BJ (cell line): ENCODE data around the gene SPC25. TPM values are rescaled to one million over a fixed set of nuclear protein-coding genes. Genes with fewer than 3 reads are reported as not detected.

Experiments used
- CTCF ChIA-PET: fragments of 350-600 bp; formaldehyde crosslinking; extraction: SDS; loops from one replicate; lab custom pipeline; 2021; ENCODE audit warnings: antibody characterized with exemption, inconsistent platforms; lab: Yijun Ruan, JAX
- POLR2A ChIA-PET: fragments of 300-600 bp; sonication (Branson Sonifier 250); formaldehyde crosslinking; extraction: SDS; loops from one replicate; lab custom pipeline; 2021; ENCODE audit warnings: antibody characterized with exemption; lab: Charles Lee
- DNase-seq: peaks from one replicate; pipeline ENCODE4 v3.0.0-alpha.2; 2011; ENCODE audit warnings: low read depth
- H3K27me3 ChIP-seq: 2 replicates; pipeline ENCODE4 v1.6.0; 2011; ENCODE audit warnings: low read length; ENCODE audit not compliant: control insufficient read depth, insufficient read depth
- H3K36me3 ChIP-seq: 2 replicates; pipeline ENCODE4 v1.5.1; 2011; ENCODE audit warnings: low read length; ENCODE audit not compliant: control insufficient read depth, insufficient read depth
- H3K4me3 ChIP-seq: 2 replicates; pipeline ENCODE4 v1.5.1; 2011; ENCODE audit warnings: low read depth, mild to moderate bottlenecking, control low read depth, low read length
- CTCF ChIP-seq: IDR thresholded peaks from 2 replicates; pipeline ENCODE4 v1.5.1; 2011; ENCODE audit warnings: low read depth, mild to moderate bottlenecking, control low read depth, inconsistent platforms, low read length, moderate library complexity; ENCODE audit not compliant: insufficient read depth
- polyA plus RNA-seq: library from polyadenylated mRNA; depleted of rRNA; stranded (reverse); fragments of >200 nt; gene quantifications from 2 replicates; pipeline ENCODE4 v1.2.3, GENCODE V29; 2011

SPC25 gene
- polyA plus RNA-seq, 1 experiment = 4.8 TPM

GRCh38 chr2:168850846-168851245, 39.4 kb downstream of the SPC25 start:
- ChIA-PET CTCF (no interaction called here), POLR2A (no interaction called here)
- DNase-seq = no peak
- Histone ChIP-seq H3K4me3 (no peak overlapping the region), H3K36me3 (no peaks in the 10 kb centered on the region), H3K27me3 (no peaks in the 10 kb centered on the region)
- TF ChIP-seq CTCF = no peak

- POLR2A ChIA-PET = no interaction called here
- TF ChIP-seq CTCF = 0 out of 2 replicates have a peak, but pooled peaks have one; percentile 8
These were observed 40.6 kb downstream of the SPC25 start for GRCh38 chr2:168849610-168850009.

GRCh38 chr2:168848225-168848624, 42.0 kb downstream of the SPC25 start:
- no peak for DNase-seq
- POLR2A ChIA-PET = no interaction called here
- H3K4me3 ChIP-seq = no peak overlapping the region
- H3K36me3 ChIP-seq = no peaks in the 10 kb centered on the region
- TF ChIP-seq CTCF = no peak
- no peaks in the 10 kb centered on the region for H3K27me3 ChIP-seq
- CTCF ChIA-PET = no interaction called here

More at GRCh38 chr2:168849610-168850009, 40.6 kb downstream of the SPC25 start:
- DNase-seq = no peak
- no peak overlapping the region for H3K4me3 ChIP-seq
- CTCF ChIA-PET = no interaction called here
- no peaks in the 10 kb centered on the region for H3K36me3 ChIP-seq
- H3K27me3 ChIP-seq = no peaks in the 10 kb centered on the region

- no peaks in the 10 kb centered on the region for H3K27me3 ChIP-seq
- ChIA-PET POLR2A (no interaction called here), CTCF (no interaction called here)
- H3K36me3 ChIP-seq = no peaks in the 10 kb centered on the region
- no peak overlapping the region for H3K4me3 ChIP-seq
- TF ChIP-seq CTCF = no peak
- no peak for DNase-seq
These were observed 47.0 kb downstream of the SPC25 start for GRCh38 chr2:168843253-168843652.

- TF ChIP-seq CTCF = no peak
- Histone ChIP-seq H3K4me3 (no peak overlapping the region), H3K27me3 (no peaks in the 10 kb centered on the region), H3K36me3 (no peaks in the 10 kb centered on the region)
- DNase-seq = no peak
- ChIA-PET CTCF (no interaction called here), POLR2A (no interaction called here)
These were observed 48.8 kb downstream of the SPC25 start for GRCh38 chr2:168841445-168841844.
